GM21526 (cell line): Measurements from ENCODE around the gene NSMF.
"Not testable (repeated sequence)": the region's sequence is repeated elsewhere in the genome, so short reads cannot be mapped to it uniquely, and the experiment has no call there.

Experiments
- ATAC-seq: cut with Tn5 transposase; IDR thresholded peaks from one replicate; pipeline ENCODE4 v1.9.1; 2021; ENCODE audit warnings: moderate library complexity; ENCODE audit not compliant: unreplicated experiment, low FRiP score

NSMF gene

GRCh38 chr9:137459601-137460362 is 648 bp upstream of the NSMF start:
- ATAC-seq: peak; percentile 3

- ATAC-seq: peak; percentile 12
Observed at GRCh38 chr9:137458194-137459151, 661 bp downstream of the NSMF start.

GRCh38 chr9:137457406-137458193 is 1.5 kb downstream of the NSMF start:
- ATAC-seq: no peak

GRCh38 chr9:137456864-137457405 is 2.2 kb downstream of the NSMF start:
- no peak for ATAC-seq

GRCh38 chr9:137456061-137456863 is 2.9 kb downstream of the NSMF start:
- ATAC-seq: no peak

GRCh38 chr9:137455359-137455991 is 3.7 kb downstream of the NSMF start:
- no peak for ATAC-seq

GRCh38 chr9:137454597-137455358 is 4.4 kb downstream of the NSMF start:
- no peak for ATAC-seq

GRCh38 chr9:137454145-137454596 is 5.0 kb downstream of the NSMF start:
- ATAC-seq: no peak

GRCh38 chr9:137453643-137454081 is 5.5 kb downstream of the NSMF start:
- no peak for ATAC-seq

GRCh38 chr9:137452761-137453642 is 6.1 kb downstream of the NSMF start:
- no peak for ATAC-seq

- no peak for ATAC-seq
Observed at GRCh38 chr9:137452006-137452760, 7.0 kb downstream of the NSMF start.

GRCh38 chr9:137451264-137452005 is 7.7 kb downstream of the NSMF start:
- not testable (repeated sequence) for ATAC-seq

GRCh38 chr9:137450539-137451222 is 8.5 kb downstream of the NSMF start:
- ATAC-seq: not testable (repeated sequence)

GRCh38 chr9:137449931-137450538 is 9.1 kb downstream of the NSMF start:
- ATAC-seq: no peak
